ENCODE results near the gene BMP6.

BMP6 gene

DNA sequence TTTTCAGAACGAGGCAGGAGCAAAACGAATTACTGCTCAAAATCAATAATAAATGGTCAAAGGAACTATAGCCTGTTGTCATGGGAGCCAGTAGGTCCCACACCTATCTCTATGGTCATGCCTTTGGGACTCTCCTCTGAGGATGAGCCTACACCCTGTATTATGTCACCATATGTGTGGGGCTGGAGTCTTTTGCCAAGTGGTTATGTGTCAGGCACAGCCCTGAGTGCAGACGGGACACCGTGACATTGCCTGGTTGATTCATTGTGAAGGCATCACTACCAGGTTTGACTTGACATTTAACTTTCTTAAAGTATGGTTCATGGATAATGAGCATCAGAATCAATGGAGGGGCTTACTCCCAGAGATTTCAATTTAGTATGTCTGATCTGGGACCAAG lies 23.6 kb downstream of the BMP6 start:
- TF ChIP-seq FOXP2 (optimal IDR thresholded peaks at IDR 0.05; ENCODE audit: borderline replicate concordance, extremely low read depth, extremely low read length, insufficient read depth) (no peak), SIN3A (IDR thresholded peaks at IDR 0.05; ENCODE audit: borderline replicate concordance, insufficient read depth, low read length) (no peak)

DNA sequence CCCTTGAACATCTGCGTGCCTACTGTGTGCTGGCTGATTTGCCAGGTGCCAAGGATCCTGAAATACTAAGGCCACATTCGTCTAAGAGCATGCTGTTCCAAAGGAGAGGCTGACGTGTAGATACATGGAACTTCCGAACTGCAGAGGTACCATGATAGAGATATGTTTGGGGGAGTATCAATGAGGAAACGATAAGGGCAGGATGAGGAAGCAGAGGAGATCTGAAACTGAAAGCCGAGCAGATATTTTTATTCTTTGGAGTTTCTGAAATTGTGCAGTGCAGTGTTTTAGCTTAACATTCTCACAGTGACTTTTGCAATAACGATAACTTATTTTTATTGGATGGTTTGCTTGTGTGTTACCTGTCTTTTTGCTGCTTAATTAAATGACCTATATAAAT lies 24.3 kb downstream of the BMP6 start:
- TF ChIP-seq TAF1 (IDR thresholded peaks at IDR 0.05; ENCODE audit: borderline replicate concordance, insufficient read depth, low read length) (no peak), SIN3A (IDR thresholded peaks at IDR 0.05; ENCODE audit: borderline replicate concordance, insufficient read depth, low read length) (no peak), POLR2AphosphoS5 (IDR thresholded peaks at IDR 0.05; ENCODE audit: low read depth, low read length) (no peak)
- TF ChIP-seq, protein P1, sequence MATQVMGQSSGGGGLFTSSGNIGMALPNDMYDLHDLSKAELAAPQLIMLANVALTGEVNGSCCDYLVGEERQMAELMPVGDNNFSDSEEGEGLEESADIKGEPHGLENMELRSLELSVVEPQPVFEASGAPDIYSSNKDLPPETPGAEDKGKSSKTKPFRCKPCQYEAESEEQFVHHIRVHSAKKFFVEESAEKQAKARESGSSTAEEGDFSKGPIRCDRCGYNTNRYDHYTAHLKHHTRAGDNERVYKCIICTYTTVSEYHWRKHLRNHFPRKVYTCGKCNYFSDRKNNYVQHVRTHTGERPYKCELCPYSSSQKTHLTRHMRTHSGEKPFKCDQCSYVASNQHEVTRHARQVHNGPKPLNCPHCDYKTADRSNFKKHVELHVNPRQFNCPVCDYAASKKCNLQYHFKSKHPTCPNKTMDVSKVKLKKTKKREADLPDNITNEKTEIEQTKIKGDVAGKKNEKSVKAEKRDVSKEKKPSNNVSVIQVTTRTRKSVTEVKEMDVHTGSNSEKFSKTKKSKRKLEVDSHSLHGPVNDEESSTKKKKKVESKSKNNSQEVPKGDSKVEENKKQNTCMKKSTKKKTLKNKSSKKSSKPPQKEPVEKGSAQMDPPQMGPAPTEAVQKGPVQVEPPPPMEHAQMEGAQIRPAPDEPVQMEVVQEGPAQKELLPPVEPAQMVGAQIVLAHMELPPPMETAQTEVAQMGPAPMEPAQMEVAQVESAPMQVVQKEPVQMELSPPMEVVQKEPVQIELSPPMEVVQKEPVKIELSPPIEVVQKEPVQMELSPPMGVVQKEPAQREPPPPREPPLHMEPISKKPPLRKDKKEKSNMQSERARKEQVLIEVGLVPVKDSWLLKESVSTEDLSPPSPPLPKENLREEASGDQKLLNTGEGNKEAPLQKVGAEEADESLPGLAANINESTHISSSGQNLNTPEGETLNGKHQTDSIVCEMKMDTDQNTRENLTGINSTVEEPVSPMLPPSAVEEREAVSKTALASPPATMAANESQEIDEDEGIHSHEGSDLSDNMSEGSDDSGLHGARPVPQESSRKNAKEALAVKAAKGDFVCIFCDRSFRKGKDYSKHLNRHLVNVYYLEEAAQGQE (IDR thresholded peaks at IDR 0.05; ENCODE audit: insufficient read depth in 1 of 2, low read depth in 2 of 2, low read length in 2 of 2) = no peak

DNA sequence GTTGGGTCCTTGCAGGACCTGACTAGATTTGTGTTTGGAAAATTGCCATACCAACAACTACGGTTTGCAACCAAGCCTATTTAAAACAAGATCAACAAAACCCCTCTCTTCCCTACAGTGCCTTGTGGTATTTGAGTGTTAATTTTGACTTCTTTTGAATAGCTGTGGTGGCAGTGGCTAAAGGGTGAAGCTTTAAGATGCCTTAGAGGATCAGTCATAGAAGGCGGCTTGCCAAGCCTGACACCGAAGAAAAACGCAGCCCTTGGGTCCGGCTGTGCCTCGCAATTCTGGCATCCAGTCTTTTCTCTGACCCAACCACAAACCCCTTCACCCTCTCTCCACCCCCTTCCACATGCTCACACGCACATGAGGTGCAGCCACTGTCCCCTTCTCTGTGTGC lies 32.6 kb downstream of the BMP6 start:
- TF ChIP-seq SIN3A (IDR thresholded peaks at IDR 0.05; ENCODE audit: borderline replicate concordance, insufficient read depth, low read length) = no peak
- TF ChIP-seq TAF1 (IDR thresholded peaks at IDR 0.05; ENCODE audit: borderline replicate concordance, insufficient read depth, low read length) = no peak
- TF ChIP-seq, protein P1 (IDR thresholded peaks at IDR 0.05; ENCODE audit: insufficient read depth in 1 of 2, low read depth in 2 of 2, low read length in 2 of 2) = no peak
- no peak for TF ChIP-seq FOXP2 (optimal IDR thresholded peaks at IDR 0.05; ENCODE audit: borderline replicate concordance, extremely low read depth, extremely low read length, insufficient read depth)
- no peak for TF ChIP-seq POLR2AphosphoS5 (IDR thresholded peaks at IDR 0.05; ENCODE audit: low read depth, low read length)

- no peak for TF ChIP-seq SIN3A (IDR thresholded peaks at IDR 0.05; ENCODE audit: borderline replicate concordance, insufficient read depth, low read length)
- TF ChIP-seq FOXP2 (optimal IDR thresholded peaks at IDR 0.05; ENCODE audit: borderline replicate concordance, extremely low read depth, extremely low read length, insufficient read depth) = no peak
- no peak for TF ChIP-seq TAF1 (IDR thresholded peaks at IDR 0.05; ENCODE audit: borderline replicate concordance, insufficient read depth, low read length)
- TF ChIP-seq POLR2AphosphoS5 (IDR thresholded peaks at IDR 0.05; ENCODE audit: low read depth, low read length) = no peak
- TF ChIP-seq, protein P1 (IDR thresholded peaks at IDR 0.05; ENCODE audit: insufficient read depth in 1 of 2, low read depth in 2 of 2, low read length in 2 of 2) = no peak
Measured at GRCh38 chr6:7759320-7759719, 33.4 kb downstream of the BMP6 start.

DNA sequence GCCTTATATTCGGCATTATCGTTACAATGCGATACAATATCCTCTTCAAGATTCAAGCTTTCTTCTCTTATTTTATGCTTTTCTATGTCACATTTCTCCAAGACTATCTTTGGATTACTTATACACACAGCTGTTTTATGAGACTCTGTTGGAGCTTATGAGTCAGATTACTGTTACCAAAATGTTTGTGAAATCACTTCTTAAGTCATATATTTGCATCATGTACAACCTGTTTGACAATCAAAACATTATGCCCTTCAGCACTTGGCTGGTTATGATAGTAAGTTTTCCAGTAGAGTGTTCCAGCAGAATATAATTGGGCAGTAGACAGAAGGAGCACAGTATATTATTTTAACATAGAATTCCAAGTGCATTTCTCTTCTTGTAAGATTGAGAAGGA lies 35.2 kb downstream of the BMP6 start:
- TF ChIP-seq FOXP2 (optimal IDR thresholded peaks at IDR 0.05; ENCODE audit: borderline replicate concordance, extremely low read depth, extremely low read length, insufficient read depth) (no peak), POLR2AphosphoS5 (IDR thresholded peaks at IDR 0.05; ENCODE audit: low read depth, low read length) (no peak), SIN3A (IDR thresholded peaks at IDR 0.05; ENCODE audit: borderline replicate concordance, insufficient read depth, low read length) (no peak), TAF1 (IDR thresholded peaks at IDR 0.05; ENCODE audit: borderline replicate concordance, insufficient read depth, low read length) (no peak)
- TF ChIP-seq, protein P1 (IDR thresholded peaks at IDR 0.05; ENCODE audit: insufficient read depth in 1 of 2, low read depth in 2 of 2, low read length in 2 of 2) = no peak
